Measurements from ENCODE around the gene OAS2.

- TF ChIP-seq NR1H2 (CRISPR knock-in tag; IDR thresholded peaks at IDR 0.05) = no peak
- TF ChIP-seq ATF3 (IDR thresholded peaks at IDR 0.05) = no peak
- no peak for TF ChIP-seq ATF3 (CRISPR knock-in tag; conservative IDR thresholded peaks at IDR 0.05)
- no peak for TF ChIP-seq USF2 (CRISPR knock-in tag; IDR thresholded peaks at IDR 0.05)
- no peak for TF ChIP-seq PPARD (CRISPR knock-in tag; IDR thresholded peaks at IDR 0.05)
- TF ChIP-seq CTCF (IDR thresholded peaks at IDR 0.05 in 2 of 3, conservative IDR thresholded peaks at IDR 0.05 in 1 of 3; ENCODE audit: insufficient read depth in 2 of 3, low read depth in 1 of 3, low read length in 3 of 3) = no peak
- no peak for TF ChIP-seq HCFC1 (IDR thresholded peaks at IDR 0.05; ENCODE audit: low read depth, low read length)
- no peak for TF ChIP-seq GABPA (tag; conservative IDR thresholded peaks at IDR 0.05; ENCODE audit: low read depth)
- no peak for TF ChIP-seq ETV6 (IDR thresholded peaks at IDR 0.05; ENCODE audit: borderline replicate concordance in 1 of 2, low read depth in 2 of 2, low read length in 1 of 2)
- TF ChIP-seq ETV6 (CRISPR knock-in tag; IDR thresholded peaks at IDR 0.05; ENCODE audit: borderline replicate concordance) = no peak
- TF ChIP-seq SMC3 (conservative IDR thresholded peaks at IDR 0.05; ENCODE audit: insufficient read depth, low read depth, low read length) = no peak
- no peak for TF ChIP-seq CHD2 (IDR thresholded peaks at IDR 0.05; ENCODE audit: low read depth, low read length)
Measured at GRCh38 chr12:112947761-112948160, 30.6 kb upstream of the OAS2 start.
